Esophagus muscularis mucosa (tissue), 3 donors: ENCODE data around the gene TBP.

ENCODE experiments used
- EP300 ChIP-seq: sonication (generic); formaldehyde crosslinking; IDR thresholded peaks from one replicate; pipeline ENCODE4 v1.6.1; 2017; ENCODE audit warnings: antibody characterized with exemption
- TF ChIP-seq, protein P1 (sequence below), 3 experiments: fragments of 200-600 bp in 2 of 3; fragments of 450-650 bp in 1 of 3; sonication (generic) in 2 of 3; IDR thresholded peaks; one replicate each; pipeline ENCODE4 v1.5.1; 2017 to 2019; ENCODE audit warnings: antibody characterized with exemption in 3 of 3, mild to moderate bottlenecking in 2 of 3, moderate library complexity in 1 of 3

DNA sequence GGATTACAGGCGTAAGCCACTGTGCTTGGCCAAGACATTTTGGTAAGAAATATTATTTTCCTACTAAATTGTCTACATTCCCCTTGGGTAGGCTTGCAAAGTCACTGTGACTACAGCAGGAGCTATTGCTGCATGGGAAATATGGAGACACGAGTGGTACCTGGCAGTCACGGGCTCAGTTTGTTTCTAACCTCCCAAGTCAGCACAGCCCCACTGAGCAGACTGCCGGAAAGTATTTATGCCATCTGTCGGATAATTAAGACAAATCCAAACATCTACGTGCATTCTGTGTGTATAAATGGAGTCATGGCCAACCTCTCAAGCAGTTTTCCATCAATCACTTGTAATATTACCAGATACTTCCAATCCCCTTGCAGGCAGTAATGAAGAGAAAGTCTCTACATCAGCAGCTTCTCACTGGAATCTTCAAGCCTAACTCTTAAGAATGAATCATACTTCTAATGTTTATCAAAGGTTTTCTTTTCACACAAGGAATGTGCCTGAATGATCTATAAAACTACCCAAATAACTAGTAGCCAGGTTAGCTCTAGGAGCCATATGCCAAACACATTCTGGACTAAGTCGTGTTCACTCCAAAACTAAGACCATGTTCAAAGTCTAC lies 21.2 kb upstream of the TBP start:
- TF ChIP-seq EP300, result no peak
- TF ChIP-seq, protein P1, sequence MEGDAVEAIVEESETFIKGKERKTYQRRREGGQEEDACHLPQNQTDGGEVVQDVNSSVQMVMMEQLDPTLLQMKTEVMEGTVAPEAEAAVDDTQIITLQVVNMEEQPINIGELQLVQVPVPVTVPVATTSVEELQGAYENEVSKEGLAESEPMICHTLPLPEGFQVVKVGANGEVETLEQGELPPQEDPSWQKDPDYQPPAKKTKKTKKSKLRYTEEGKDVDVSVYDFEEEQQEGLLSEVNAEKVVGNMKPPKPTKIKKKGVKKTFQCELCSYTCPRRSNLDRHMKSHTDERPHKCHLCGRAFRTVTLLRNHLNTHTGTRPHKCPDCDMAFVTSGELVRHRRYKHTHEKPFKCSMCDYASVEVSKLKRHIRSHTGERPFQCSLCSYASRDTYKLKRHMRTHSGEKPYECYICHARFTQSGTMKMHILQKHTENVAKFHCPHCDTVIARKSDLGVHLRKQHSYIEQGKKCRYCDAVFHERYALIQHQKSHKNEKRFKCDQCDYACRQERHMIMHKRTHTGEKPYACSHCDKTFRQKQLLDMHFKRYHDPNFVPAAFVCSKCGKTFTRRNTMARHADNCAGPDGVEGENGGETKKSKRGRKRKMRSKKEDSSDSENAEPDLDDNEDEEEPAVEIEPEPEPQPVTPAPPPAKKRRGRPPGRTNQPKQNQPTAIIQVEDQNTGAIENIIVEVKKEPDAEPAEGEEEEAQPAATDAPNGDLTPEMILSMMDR (IDR thresholded peaks at IDR 0.05), result no peak
